ENCODE results near the gene LYSMD2.

Gene LYSMD2

GRCh38 chr15:51718746-51719145, 18.7 kb downstream of the LYSMD2 start:
- no peak for DNase-seq

- DNase-seq, result no peak
Measured at GRCh38 chr15:51718219-51718618, 19.2 kb downstream of the LYSMD2 start.

GRCh38 chr15:51714911-51715310, 22.5 kb downstream of the LYSMD2 start:
- no peak for DNase-seq

- no peak for DNase-seq
Measured at GRCh38 chr15:51714162-51714561, 23.3 kb downstream of the LYSMD2 start.

- DNase-seq, result no peak
Measured at GRCh38 chr15:51709031-51709430, 28.4 kb downstream of the LYSMD2 start.

- peak; percentile 28 for DNase-seq
Measured at GRCh38 chr15:51708013-51708412, 29.4 kb downstream of the LYSMD2 start.

GRCh38 chr15:51706926-51707608, 30.4 kb downstream of the LYSMD2 start:
- no peak for DNase-seq

GRCh38 chr15:51706291-51706690, 31.2 kb downstream of the LYSMD2 start:
- DNase-seq, result no peak

- DNase-seq, result no peak
Measured at GRCh38 chr15:51702710-51703109, 34.7 kb downstream of the LYSMD2 start.

GRCh38 chr15:51699373-51699772, 38.1 kb downstream of the LYSMD2 start:
- no peak for DNase-seq

- DNase-seq, result no peak
Measured at GRCh38 chr15:51697163-51697562, 40.3 kb downstream of the LYSMD2 start.

GRCh38 chr15:51696566-51696965, 40.9 kb downstream of the LYSMD2 start:
- no peak for DNase-seq

GRCh38 chr15:51692154-51692553, 45.3 kb downstream of the LYSMD2 start:
- no peak for DNase-seq

- DNase-seq, result no peak
Measured at GRCh38 chr15:51688863-51689262, 48.6 kb downstream of the LYSMD2 start.

GRCh38 chr15:51687565-51687964, 49.9 kb downstream of the LYSMD2 start:
- no peak for DNase-seq

- peak; percentile 68 for DNase-seq
Measured at GRCh38 chr15:51681303-51681963, 56.0 kb downstream of the LYSMD2 start, which contains the start of gene SCG3. Gene SCG3, plus strand, starts transcription at chr15:51681503. Its CDS starts 253 bp downstream, at chr15:51681756.

- DNase-seq, result no peak
Measured at GRCh38 chr15:51680321-51680720, 57.1 kb downstream of the LYSMD2 start.

- DNase-seq, result no peak
Measured at GRCh38 chr15:51678096-51678495, 59.4 kb downstream of the LYSMD2 start.

GRCh38 chr15:51677452-51677851, 60.0 kb downstream of the LYSMD2 start:
- no peak for DNase-seq

GRCh38 chr15:51677021-51677420, 60.4 kb downstream of the LYSMD2 start:
- DNase-seq, result no peak

GRCh38 chr15:51675234-51675633, 62.2 kb downstream of the LYSMD2 start:
- DNase-seq, result no peak

Data from NCI-H1694 treated with DMSO at 0.1 percent for 48 hours (cell line).